ENCODE data around the gene NR1H2.

The NR1H2 gene

GRCh38 chr19:50393589-50393988, 17.3 kb downstream of the NR1H2 start:
- TF ChIP-seq FOXP2 (optimal IDR thresholded peaks at IDR 0.05; ENCODE audit: borderline replicate concordance, extremely low read depth, extremely low read length, insufficient read depth), result no peak
- no peak for TF ChIP-seq REST (IDR thresholded peaks at IDR 0.05; ENCODE audit: insufficient read depth in 1 of 2, low read depth in 2 of 2, low read length in 2 of 2)
- no peak for TF ChIP-seq POLR2AphosphoS5 (IDR thresholded peaks at IDR 0.05; ENCODE audit: low read depth, low read length)
- TF ChIP-seq SIN3A (IDR thresholded peaks at IDR 0.05; ENCODE audit: borderline replicate concordance, insufficient read depth, low read length), result no peak
- no peak for TF ChIP-seq TAF1 (IDR thresholded peaks at IDR 0.05; ENCODE audit: borderline replicate concordance, insufficient read depth, low read length)

- TF ChIP-seq SIN3A (IDR thresholded peaks at IDR 0.05; ENCODE audit: borderline replicate concordance, insufficient read depth, low read length) (no peak), POLR2AphosphoS5 (IDR thresholded peaks at IDR 0.05; ENCODE audit: low read depth, low read length) (no peak), REST (IDR thresholded peaks at IDR 0.05; ENCODE audit: insufficient read depth in 1 of 2, low read depth in 2 of 2, low read length in 2 of 2) (no peak), FOXP2 (optimal IDR thresholded peaks at IDR 0.05; ENCODE audit: borderline replicate concordance, extremely low read depth, extremely low read length, insufficient read depth) (no peak), TAF1 (IDR thresholded peaks at IDR 0.05; ENCODE audit: borderline replicate concordance, insufficient read depth, low read length) (no peak)
Measured at GRCh38 chr19:50394017-50394416, 17.8 kb downstream of the NR1H2 start.

- TF ChIP-seq SIN3A (IDR thresholded peaks at IDR 0.05; ENCODE audit: borderline replicate concordance, insufficient read depth, low read length) (no peak), TAF1 (IDR thresholded peaks at IDR 0.05; ENCODE audit: borderline replicate concordance, insufficient read depth, low read length) (no peak), FOXP2 (optimal IDR thresholded peaks at IDR 0.05; ENCODE audit: borderline replicate concordance, extremely low read depth, extremely low read length, insufficient read depth) (no peak), REST (IDR thresholded peaks at IDR 0.05; ENCODE audit: insufficient read depth in 1 of 2, low read depth in 2 of 2, low read length in 2 of 2) (no peak), POLR2AphosphoS5 (IDR thresholded peaks at IDR 0.05; ENCODE audit: low read depth, low read length) (no peak)
Measured at GRCh38 chr19:50398675-50399367, 22.6 kb downstream of the NR1H2 start.

GRCh38 chr19:50399368-50399745, 23.1 kb downstream of the NR1H2 start:
- TF ChIP-seq SIN3A (IDR thresholded peaks at IDR 0.05; ENCODE audit: borderline replicate concordance, insufficient read depth, low read length) (no peak), REST (IDR thresholded peaks at IDR 0.05; ENCODE audit: insufficient read depth in 1 of 2, low read depth in 2 of 2, low read length in 2 of 2) (no peak), TAF1 (IDR thresholded peaks at IDR 0.05; ENCODE audit: borderline replicate concordance, insufficient read depth, low read length) (no peak), POLR2AphosphoS5 (IDR thresholded peaks at IDR 0.05; ENCODE audit: low read depth, low read length) (no peak), FOXP2 (optimal IDR thresholded peaks at IDR 0.05; ENCODE audit: borderline replicate concordance, extremely low read depth, extremely low read length, insufficient read depth) (no peak)

Data from PFSK-1 (cell line).